GM12878 (cell line): ENCODE measurements around the gene RAB30. TPM values are rescaled to one million over a fixed set of nuclear protein-coding genes. Genes with fewer than 3 reads are reported as not detected.

Source experiments
- ATAC-seq: fragments of 200-7000 bp; cut with Tn5 transposase; 3 replicates; pipeline ENCODE4 v1.9.1; 2020; ENCODE audit warnings: mild to moderate bottlenecking, moderate library complexity
- BruUV-seq: library from RNA; stranded (reverse); fragments of 400-500 nt; replicated peaks from 2 replicates; lab custom pipeline; 2021; lab: Mats Ljungman, UMichigan
- CTCF ChIA-PET: fragments of 300-600 bp; sonication (Branson Sonifier 250); formaldehyde crosslinking; extraction: SDS; loops from one replicate; lab custom pipeline; 2021; ENCODE audit warnings: inconsistent platforms; lab: Yijun Ruan, JAX
- POLR2A ChIA-PET: fragments of 350-600 bp; formaldehyde crosslinking; extraction: SDS; loops from one replicate; lab custom pipeline; 2021; ENCODE audit warnings: inconsistent platforms; lab: Charles Lee
- RAD21 ChIA-PET: fragments of 300-600 bp; sonication (Branson Sonifier 250); formaldehyde crosslinking; loops from one replicate; lab custom pipeline; 2023; ENCODE audit warnings: antibody characterized with exemption; ENCODE audit not compliant: unreplicated experiment; lab: Charles Lee
- SMC1A ChIA-PET: fragments of 300-600 bp; sonication (Branson Sonifier 250); formaldehyde crosslinking; loops from one replicate; lab custom pipeline; 2023; ENCODE audit not compliant: unreplicated experiment, uncharacterized antibody; lab: Charles Lee
- DNase-seq: peaks from one replicate; pipeline ENCODE4 v3.0.0-alpha.2; 2011; ENCODE audit warnings: low read depth, low spot score
- FAIRE-seq: peaks from 3 replicates; lab custom pipeline; 2011; peaks lifted over from hg19 to GRCh38; lab: Jason Lieb, UNC
- H2AFZ ChIP-seq: 2 replicates; pipeline ENCODE4 v1.6.0; 2011; ENCODE audit warnings: low read depth, low read length, control low read depth; ENCODE audit not compliant: control insufficient read depth
- H3K27ac ChIP-seq: 2 replicates; pipeline ENCODE4 v1.5.1; 2011; ENCODE audit warnings: control low read depth; ENCODE audit not compliant: control insufficient read depth, insufficient read depth
- H3K27me3 ChIP-seq, 2 experiments: replicated peaks in 1 of 2; 2 replicates each; pipeline versions ENCODE4 v1.6.0 to v1.6.1; 2011; ENCODE audit warnings: low read length in 1 of 2; ENCODE audit not compliant: control insufficient read depth in 2 of 2, insufficient read depth in 2 of 2
- H3K36me3 ChIP-seq, 2 experiments: 2 replicates each; pipeline ENCODE4 v1.5.1; 2011; ENCODE audit warnings: low read length in 1 of 2; ENCODE audit not compliant: control insufficient read depth in 2 of 2, insufficient read depth in 2 of 2
- H3K4me1 ChIP-seq: 2 replicates; pipeline ENCODE4 v1.6.1; 2011; ENCODE audit warnings: mild to moderate bottlenecking, low read length, moderate library complexity, mixed read lengths; ENCODE audit not compliant: control insufficient read depth, insufficient read depth
- H3K4me2 ChIP-seq: 2 replicates; pipeline ENCODE4 v1.6.0; 2011; ENCODE audit warnings: control low read depth; ENCODE audit not compliant: control insufficient read depth, insufficient read depth
- H3K4me3 ChIP-seq: fragments of 200-600 bp; sonication (generic); 2 replicates; pipeline ENCODE4 v1.5.1; 2016
- H3K79me2 ChIP-seq: 2 replicates; pipeline ENCODE4 v1.6.0; 2011; ENCODE audit warnings: low read length; ENCODE audit not compliant: control insufficient read depth, insufficient read depth
- H3K9ac ChIP-seq: 2 replicates; pipeline ENCODE4 v1.8.0; 2011; ENCODE audit warnings: low read length, control low read depth, mixed read lengths; ENCODE audit not compliant: control insufficient read depth, insufficient read depth
- H3K9me3 ChIP-seq: replicated peaks from 3 replicates; pipeline ENCODE4 v1.5.1; 2011; ENCODE audit warnings: mild to moderate bottlenecking, low read length; ENCODE audit not compliant: control insufficient read depth, insufficient read depth
- H4K20me1 ChIP-seq: 2 replicates; pipeline ENCODE4 v1.6.0; 2011; ENCODE audit not compliant: control insufficient read depth, insufficient read depth
- BMI1 ChIP-seq: fragments of 450-650 bp; IDR thresholded peaks from 2 replicates; pipeline ENCODE4 v1.6.1; 2016; ENCODE audit warnings: mild to moderate bottlenecking, moderate library complexity, borderline replicate concordance
- CBFB ChIP-seq: IDR thresholded peaks from 2 replicates; pipeline ENCODE4 v1.6.1; 2016; ENCODE audit warnings: antibody characterized with exemption, low read depth
- FOXK2 ChIP-seq: fragments of 450-650 bp; IDR thresholded peaks from 2 replicates; pipeline ENCODE4 v1.6.1; 2017; ENCODE audit warnings: mild to moderate bottlenecking, moderate library complexity
- GATAD2B ChIP-seq: fragments of 450-650 bp; conservative IDR thresholded peaks from 2 replicates; pipeline ENCODE4 v1.6.1; 2017; ENCODE audit warnings: low read depth, mild to moderate bottlenecking, moderate library complexity
- IRF4 ChIP-seq: IDR thresholded peaks from 2 replicates; pipeline ENCODE4 v1.6.1; 2011; ENCODE audit warnings: low read depth, low read length
- NR2C1 ChIP-seq: fragments of 450-650 bp; IDR thresholded peaks from 2 replicates; pipeline ENCODE4 v1.6.1; 2017; ENCODE audit warnings: antibody characterized with exemption, mild to moderate bottlenecking, moderate library complexity
- PAX5 ChIP-seq: IDR thresholded peaks from 2 replicates; pipeline ENCODE4 v1.6.1; 2011; ENCODE audit warnings: low read depth, low read length, borderline replicate concordance
- POLR2AphosphoS5 ChIP-seq: IDR thresholded peaks from 2 replicates; pipeline ENCODE4 v1.6.1; 2011; ENCODE audit warnings: mild to moderate bottlenecking, low read length, inconsistent platforms
- RBBP5 ChIP-seq: fragments of 200-600 bp; sonication (generic); conservative IDR thresholded peaks from 2 replicates; pipeline ENCODE4 v1.6.1; 2016
- SREBF2 ChIP-seq: IDR thresholded peaks from 2 replicates; pipeline ENCODE4 v1.6.1; 2012; ENCODE audit warnings: mild to moderate bottlenecking, low read length
- STAT3 ChIP-seq: IDR thresholded peaks from 2 replicates; pipeline ENCODE4 v1.6.1; 2011; ENCODE audit warnings: low read depth, low read length, improper control_type of control experiment
- SUZ12 ChIP-seq: fragments of 200-600 bp; sonication (generic); IDR thresholded peaks from one replicate; pipeline ENCODE4 v1.6.1; 2018; ENCODE audit warnings: antibody characterized with exemption, mild to moderate bottlenecking; ENCODE audit not compliant: unreplicated experiment
- ZNF384 ChIP-seq: IDR thresholded peaks from 2 replicates; pipeline ENCODE4 v1.6.1; 2012; ENCODE audit warnings: low read depth, mild to moderate bottlenecking, low read length, improper control_type of control experiment, borderline replicate concordance
- WGBS: methylation state at CpG from one replicate; pipeline ENCODE4 v1.1.6; 2016; ENCODE audit warnings: low lambda C conversion rate; ENCODE audit not compliant: insufficient replicate concordance, insufficient coverage; ENCODE audit errors: missing lambda C conversion rate; 5-methylcytosine and 5-hydroxymethylcytosine counted together
- in situ Hi-C: fragments of 300-500 bp; cut with MboI; formaldehyde crosslinking; loops from 9 replicates; pipeline ENCODE4 v1.14.3; 2018; ENCODE audit warnings: mixed read lengths
- intact Hi-C: fragments of 100-400 bp; cut with micrococcal nuclease; formaldehyde crosslinking; loops from one replicate; pipeline ENCODE4 v1.14.2; 2022; ENCODE audit not compliant: unreplicated experiment
- polyA plus RNA-seq, 11 experiments: library from polyadenylated mRNA; depleted of rRNA in 4 of 11; unstranded in 6 of 11; stranded (reverse) in 5 of 11; fragments of >200 nt; fragmentation: Nextera tagmentation in 4 of 11; fragmentation: Illumina TruSeq in 1 of 11; extraction: Ambion mirVana in 4 of 11; extraction: Trizol in 1 of 11; gene quantifications; 1 replicate in 1 of 11; 2 replicates in 10 of 11; pipeline versions ENCODE4 v1.2.1 to v1.2.3, GENCODE V29; 2011 to 2016; ENCODE audit warnings: inconsistent platforms in 2 of 11, missing spikeins in 2 of 11, low read depth in 1 of 11
- total RNA-seq, 4 experiments: library from RNA; depleted of rRNA in 3 of 4; stranded (reverse); fragments of >200 nt in 3 of 4; fragmentation: Illumina TruSeq in 1 of 4; extraction: Trizol in 1 of 4; gene quantifications; 2 replicates each; pipeline versions ENCODE4 v1.2.1 to v1.2.3, GENCODE V29; 2013 to 2021

The RAB30 gene
- total and polyA plus RNA-seq, 10 of the 15 experiments (the other 5 are each of a cell fraction or from before 2014, with no cell fraction given), result 9.8 to 26.7 (median 19.2) TPM

GRCh38 chr11:83046621-83047172 is 25.0 kb downstream of the RAB30 start:
- ChIA-PET RAD21 (interaction anchor here (1.2 to 2.7 kb wide), 7 partner anchors 11 to 48 kb away, joined by 4 to 11 read pairs (median 4); no protein-coding TSS in a partner anchor), POLR2A (interaction anchor here (0.7 to 4.0 kb wide), 11 partner anchors 11 to 75 kb away, joined by 3 to 21 read pairs (median 5); partner anchors contain the start of gene RAB30), SMC1A (interaction anchor here (0.7 to 6.0 kb wide), 19 partner anchors 8 to 202 kb away, joined by 3 to 61 read pairs (median 5); partner anchors contain the start of gene RAB30), CTCF (interaction anchor here (0.7 to 3.6 kb wide), 6 partner anchors 8 to 230 kb away, joined by 3 to 25 read pairs (median 4); no protein-coding TSS in a partner anchor)
- ATAC-seq, result no peak
- Histone ChIP-seq H3K9me3 (no peaks in the 10 kb centered on the region; the same call in 2 of the 3 replicates), H3K9ac (no peak overlapping the region), H3K4me1 (peaks cover 8% of the 10 kb centered on the region), H3K36me3 (no peaks in the 10 kb centered on the region), H3K27ac (no peak overlapping the region), H4K20me1 (no peaks in the 10 kb centered on the region), H3K4me2 (no peak overlapping the region), H3K27me3 (no peaks in the 10 kb centered on the region), H3K4me3 (no peak overlapping the region), H2AFZ (no peak overlapping the region), H3K79me2 (peaks cover 14% of the 10 kb centered on the region)
- 95% methylated on average over 4 of the region's 4 CpGs for WGBS
- TF ChIP-seq NR2C1 (no peak), SREBF2 (no peak), CBFB (no peak), RBBP5 (no peak), FOXK2 (no peak), IRF4 (no peak), GATAD2B (no peak), SUZ12 (no peak), PAX5 (no peak), ZNF384 (no peak), POLR2AphosphoS5 (no peak), BMI1 (no peak), STAT3 (no peak)
- FAIRE-seq, result no peak
- intact Hi-C loops, result no loop called here
- in situ Hi-C loops, result no loop called here
- no TSS peak for BruUV-seq
- DNase-seq, result no peak
